ENCODE data around the gene PPTC7.

The PPTC7 gene

DNA sequence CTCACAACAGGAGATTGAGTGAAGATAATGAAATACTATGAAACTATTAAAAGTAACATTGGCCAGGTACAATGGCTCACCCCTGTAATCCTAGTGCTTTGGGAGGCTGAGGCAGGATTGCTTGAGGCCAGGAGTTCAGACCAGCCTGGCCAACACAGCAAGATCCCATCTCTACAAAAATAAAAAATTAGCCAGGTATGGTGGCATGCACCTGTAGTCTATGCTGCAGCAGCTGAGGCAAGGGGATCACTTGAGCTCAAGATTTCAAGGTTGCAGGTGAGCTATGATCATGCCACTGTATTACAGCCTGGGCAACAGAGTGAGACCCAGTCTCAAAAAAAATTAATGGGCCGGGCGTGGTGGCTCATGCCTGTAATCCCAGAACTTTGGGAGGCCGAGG lies 66.1 kb downstream of the PPTC7 start:
- TF ChIP-seq POLR2A (IDR thresholded peaks at IDR 0.05; ENCODE audit: low read depth, low read length) (no peak), TAF1 (IDR thresholded peaks at IDR 0.05; ENCODE audit: low read depth, low read length) (no peak), POLR2AphosphoS5 (IDR thresholded peaks at IDR 0.05; ENCODE audit: low read depth, low read length) (no peak), POU2F2 (IDR thresholded peaks at IDR 0.05; ENCODE audit: low read depth, low read length) (no peak), PAX5 (IDR thresholded peaks at IDR 0.05; ENCODE audit: insufficient read depth, low read length, severe bottlenecking) (no peak), SPI1 (IDR thresholded peaks at IDR 0.05; ENCODE audit: low read depth, low read length) (no peak)
- FAIRE-seq, result no peak
- DNase-seq (ENCODE audit: insufficient read length, low spot score), result no peak

DNA sequence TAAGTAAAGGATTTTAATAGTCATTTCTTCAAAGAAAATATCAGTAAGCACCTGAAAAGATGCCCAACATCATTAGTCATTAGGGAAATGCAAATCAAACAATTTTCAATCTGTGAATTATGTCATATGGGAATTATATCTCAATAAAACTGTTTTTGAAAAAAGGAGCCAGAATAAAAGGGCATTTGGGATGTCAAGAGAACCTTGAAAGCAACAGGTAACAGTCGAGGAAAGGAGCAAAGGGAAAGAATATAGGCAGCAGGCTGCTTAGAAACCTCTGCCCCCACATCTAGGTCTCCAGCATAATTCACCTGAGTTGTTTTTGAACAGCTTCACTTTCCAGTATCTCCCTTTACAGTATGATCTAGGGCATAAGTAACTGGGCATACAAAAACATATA lies 68.8 kb downstream of the PPTC7 start:
- no peak for FAIRE-seq
- no peak for TF ChIP-seq POU2F2 (IDR thresholded peaks at IDR 0.05; ENCODE audit: low read depth, low read length)
- no peak for TF ChIP-seq TAF1 (IDR thresholded peaks at IDR 0.05; ENCODE audit: low read depth, low read length)
- TF ChIP-seq PAX5 (IDR thresholded peaks at IDR 0.05; ENCODE audit: insufficient read depth, low read length, severe bottlenecking), result no peak
- TF ChIP-seq SPI1 (IDR thresholded peaks at IDR 0.05; ENCODE audit: low read depth, low read length), result no peak
- TF ChIP-seq POLR2AphosphoS5 (IDR thresholded peaks at IDR 0.05; ENCODE audit: low read depth, low read length), result no peak
- no peak for TF ChIP-seq POLR2A (IDR thresholded peaks at IDR 0.05; ENCODE audit: low read depth, low read length)
- DNase-seq (ENCODE audit: insufficient read length, low spot score), result no peak

DNA sequence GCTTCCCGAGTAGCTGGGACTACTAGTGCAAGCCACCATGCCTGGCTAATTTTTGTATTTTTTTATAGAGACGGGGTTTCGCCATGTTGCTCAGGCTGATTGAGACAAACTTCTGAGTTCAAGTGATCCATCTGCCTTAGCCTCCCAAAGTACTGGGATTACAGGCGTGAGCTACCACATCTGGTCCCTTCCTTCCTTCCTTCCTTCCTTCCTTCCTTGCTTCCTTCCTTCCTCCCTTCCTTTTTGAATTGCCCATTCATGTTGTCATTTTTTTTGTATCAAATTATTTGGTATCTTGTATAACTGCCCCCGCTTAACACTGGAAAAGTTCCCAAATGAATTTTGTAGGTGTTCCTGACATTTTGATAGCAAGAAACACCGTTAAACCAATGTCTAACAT lies 69.3 kb downstream of the PPTC7 start:
- no peak for DNase-seq (ENCODE audit: insufficient read length, low spot score)
- no peak for FAIRE-seq
- TF ChIP-seq TAF1 (IDR thresholded peaks at IDR 0.05; ENCODE audit: low read depth, low read length), result no peak
- TF ChIP-seq SPI1 (IDR thresholded peaks at IDR 0.05; ENCODE audit: low read depth, low read length), result no peak
- no peak for TF ChIP-seq POLR2AphosphoS5 (IDR thresholded peaks at IDR 0.05; ENCODE audit: low read depth, low read length)
- no peak for TF ChIP-seq POU2F2 (IDR thresholded peaks at IDR 0.05; ENCODE audit: low read depth, low read length)
- no peak for TF ChIP-seq PAX5 (IDR thresholded peaks at IDR 0.05; ENCODE audit: insufficient read depth, low read length, severe bottlenecking)
- TF ChIP-seq POLR2A (IDR thresholded peaks at IDR 0.05; ENCODE audit: low read depth, low read length), result no peak

DNA sequence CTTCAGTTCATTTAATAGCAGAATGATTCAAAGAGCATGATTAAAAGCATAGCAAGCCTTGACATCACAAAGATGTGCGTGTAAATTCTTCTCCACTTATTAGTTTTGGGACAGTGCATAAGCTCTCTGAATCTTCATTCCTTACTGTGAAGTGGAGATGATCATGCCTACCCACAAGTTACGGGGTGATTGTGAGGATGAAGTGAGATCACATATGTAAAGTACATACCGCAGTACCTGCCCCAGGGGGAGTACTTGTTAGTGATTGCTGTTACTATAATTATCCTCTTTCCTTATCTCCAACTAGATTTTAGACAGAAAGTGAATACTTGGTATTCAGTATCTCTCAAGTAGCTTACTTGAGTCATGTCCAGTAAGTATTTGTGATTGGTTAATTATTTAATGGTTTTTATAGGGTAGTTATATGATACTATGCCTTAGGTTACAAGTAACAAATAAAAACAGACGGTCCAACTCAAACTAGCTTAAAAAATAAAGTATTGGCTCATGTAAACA lies 75.0 kb downstream of the PPTC7 start:
- peak; percentile 80 for FAIRE-seq
- no peak for DNase-seq (ENCODE audit: insufficient read length, low spot score)
- TF ChIP-seq TAF1 (IDR thresholded peaks at IDR 0.05; ENCODE audit: low read depth, low read length), result no peak
- TF ChIP-seq PAX5 (IDR thresholded peaks at IDR 0.05; ENCODE audit: insufficient read depth, low read length, severe bottlenecking), result no peak
- no peak for TF ChIP-seq POLR2AphosphoS5 (IDR thresholded peaks at IDR 0.05; ENCODE audit: low read depth, low read length)
- no peak for TF ChIP-seq POLR2A (IDR thresholded peaks at IDR 0.05; ENCODE audit: low read depth, low read length)
- TF ChIP-seq POU2F2 (IDR thresholded peaks at IDR 0.05; ENCODE audit: low read depth, low read length), result no peak
- TF ChIP-seq SPI1 (IDR thresholded peaks at IDR 0.05; ENCODE audit: low read depth, low read length), result no peak

DNA sequence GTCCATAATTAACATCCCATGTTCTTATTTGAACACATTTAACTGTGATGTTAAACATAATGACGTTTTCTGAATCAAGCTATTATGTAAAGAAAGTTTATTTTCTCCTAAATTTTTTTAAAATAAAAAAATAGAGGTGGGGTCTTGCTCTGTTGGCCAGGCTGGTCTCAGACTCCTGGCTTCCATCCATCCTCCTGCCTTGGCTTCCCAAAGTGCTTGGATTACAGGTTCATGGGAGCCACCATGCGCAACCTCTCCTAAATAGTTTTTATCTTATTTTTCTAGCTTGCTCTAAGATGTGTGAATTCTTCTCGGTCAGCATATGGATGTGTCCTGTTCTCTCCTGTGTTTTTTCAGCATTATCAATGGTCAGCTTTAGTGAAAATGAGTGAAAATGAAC lies 77.8 kb downstream of the PPTC7 start:
- no peak for FAIRE-seq
- DNase-seq (ENCODE audit: insufficient read length, low spot score), result no peak

DNA sequence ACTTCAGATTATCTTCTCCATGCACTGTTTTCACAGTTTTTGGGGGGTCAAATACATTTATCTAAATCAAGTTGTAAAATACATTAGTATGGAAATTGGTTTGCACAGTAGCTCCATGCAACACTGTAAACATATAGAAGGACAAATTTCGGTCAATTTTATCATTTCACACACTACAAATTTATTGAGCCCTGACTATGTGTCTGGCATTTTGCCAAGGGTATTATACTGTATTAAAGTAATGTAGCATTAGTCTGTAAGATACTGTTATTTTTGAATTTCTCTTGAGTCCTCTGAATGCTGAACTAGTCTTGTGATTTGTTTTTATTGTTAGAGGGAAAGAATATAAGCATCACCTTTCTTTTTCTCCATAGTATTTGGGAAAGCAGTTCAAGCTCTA lies 79.7 kb downstream of the PPTC7 start:
- FAIRE-seq (no peak), DNase-seq (ENCODE audit: insufficient read length, low spot score) (no peak)

More for the DNA sequence above, 77.8 kb downstream of the PPTC7 start:
- TF ChIP-seq SPI1 (IDR thresholded peaks at IDR 0.05; ENCODE audit: low read depth, low read length) (no peak), POU2F2 (IDR thresholded peaks at IDR 0.05; ENCODE audit: low read depth, low read length) (no peak), TAF1 (IDR thresholded peaks at IDR 0.05; ENCODE audit: low read depth, low read length) (no peak), POLR2A (IDR thresholded peaks at IDR 0.05; ENCODE audit: low read depth, low read length) (no peak), PAX5 (IDR thresholded peaks at IDR 0.05; ENCODE audit: insufficient read depth, low read length, severe bottlenecking) (no peak), POLR2AphosphoS5 (IDR thresholded peaks at IDR 0.05; ENCODE audit: low read depth, low read length) (no peak)

DNA sequence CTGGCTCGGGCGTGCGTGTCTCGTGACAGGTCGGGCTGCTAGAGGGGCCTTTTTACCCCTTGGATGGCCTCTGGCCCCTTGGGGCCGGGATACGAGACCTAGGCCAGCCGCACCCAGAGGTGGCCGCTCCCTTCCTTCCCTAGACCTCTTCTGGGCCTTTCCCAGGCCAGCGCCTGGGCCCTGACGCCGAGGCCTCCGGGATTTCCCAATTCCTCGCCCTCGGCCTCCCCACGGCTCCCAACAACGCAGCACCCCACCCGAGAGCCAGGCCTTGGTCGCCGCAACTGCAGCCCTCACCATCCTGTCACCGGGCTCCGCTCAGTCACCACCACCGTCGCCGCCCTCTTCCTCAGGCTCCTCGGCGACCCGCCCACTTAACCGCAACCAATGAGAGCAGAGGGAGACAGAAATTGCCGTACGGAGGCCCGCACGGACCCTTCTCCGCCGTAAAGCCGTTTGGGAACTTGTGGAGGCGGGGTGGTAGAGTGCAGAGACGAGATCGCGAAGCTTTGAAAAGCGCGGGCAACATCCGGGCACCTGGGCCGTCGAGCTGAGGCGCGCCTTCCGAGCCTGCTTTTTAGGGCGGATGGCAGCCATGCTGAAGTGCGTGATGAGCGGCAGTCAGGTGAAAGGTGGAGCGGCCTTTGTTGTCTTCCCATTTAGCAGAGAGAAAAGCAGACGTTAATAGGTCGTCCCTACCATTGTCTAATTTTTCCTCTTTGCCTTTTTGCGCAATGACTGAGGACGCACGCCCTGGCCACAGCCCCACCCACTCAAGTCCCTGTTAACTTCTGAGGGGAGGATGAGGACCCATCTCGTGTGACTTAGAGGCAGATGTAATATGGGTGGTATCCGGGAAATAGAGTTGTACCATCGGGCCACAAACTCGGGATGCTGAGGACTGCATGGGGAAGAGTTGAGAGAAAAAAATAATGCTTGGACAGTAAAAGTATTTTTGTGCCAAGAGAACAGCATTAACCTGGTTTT lies 81.1 kb downstream of the PPTC7 start, which contains the start of the genes RAD9B and VPS29:
Gene RAD9B, plus strand, starts transcription at position 580 of the 987 bp plus-strand sequence. Its CDS starts 7 bp downstream, at position 587.
Gene VPS29, minus strand, starts transcription at position 360 of the 987 bp plus-strand sequence. Its CDS starts 60 bp downstream, at position 300.
- peak; percentile 96 for FAIRE-seq
- peak; percentile 81 for DNase-seq (ENCODE audit: insufficient read length, low spot score)
- no peak for TF ChIP-seq PAX5 (IDR thresholded peaks at IDR 0.05; ENCODE audit: insufficient read depth, low read length, severe bottlenecking)
- peak; percentile 89 for TF ChIP-seq TAF1 (IDR thresholded peaks at IDR 0.05; ENCODE audit: low read depth, low read length)
- TF ChIP-seq POU2F2 (IDR thresholded peaks at IDR 0.05; ENCODE audit: low read depth, low read length), result peak; percentile 78; the same call in 1 of the 2 replicates
- peak; percentile 96 for TF ChIP-seq POLR2A (IDR thresholded peaks at IDR 0.05; ENCODE audit: low read depth, low read length)
- TF ChIP-seq SPI1 (IDR thresholded peaks at IDR 0.05; ENCODE audit: low read depth, low read length), result 0 out of 2 replicates have a peak, but pooled peaks have one; percentile 8
- TF ChIP-seq POLR2AphosphoS5 (IDR thresholded peaks at IDR 0.05; ENCODE audit: low read depth, low read length), result peak; percentile 95

More for the DNA sequence above, 79.7 kb downstream of the PPTC7 start:
- no peak for TF ChIP-seq TAF1 (IDR thresholded peaks at IDR 0.05; ENCODE audit: low read depth, low read length)
- no peak for TF ChIP-seq SPI1 (IDR thresholded peaks at IDR 0.05; ENCODE audit: low read depth, low read length)
- TF ChIP-seq POLR2AphosphoS5 (IDR thresholded peaks at IDR 0.05; ENCODE audit: low read depth, low read length), result no peak
- no peak for TF ChIP-seq PAX5 (IDR thresholded peaks at IDR 0.05; ENCODE audit: insufficient read depth, low read length, severe bottlenecking)
- no peak for TF ChIP-seq POLR2A (IDR thresholded peaks at IDR 0.05; ENCODE audit: low read depth, low read length)
- no peak for TF ChIP-seq POU2F2 (IDR thresholded peaks at IDR 0.05; ENCODE audit: low read depth, low read length)

DNA sequence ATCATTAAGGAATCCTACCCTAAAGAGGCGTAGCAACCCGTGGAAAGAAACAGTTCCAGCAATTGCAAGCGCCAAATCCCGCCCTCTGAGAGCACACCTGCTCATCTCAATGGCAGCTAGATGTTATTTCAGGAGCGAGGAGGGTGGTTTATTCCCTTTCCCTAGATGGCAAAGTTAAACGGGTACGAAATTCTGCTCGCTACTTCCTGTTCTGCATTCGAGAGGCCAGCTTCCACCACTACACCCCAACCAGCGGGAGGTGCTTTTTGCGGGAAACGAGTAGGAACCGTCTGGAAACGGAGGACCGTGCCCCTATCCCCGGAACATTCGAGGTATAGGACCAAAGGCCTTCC lies 81.7 kb downstream of the PPTC7 start:
- peak; percentile 71 for FAIRE-seq
- DNase-seq (ENCODE audit: insufficient read length, low spot score), result peak; percentile 16
- no peak for TF ChIP-seq SPI1 (IDR thresholded peaks at IDR 0.05; ENCODE audit: low read depth, low read length)
- TF ChIP-seq POU2F2 (IDR thresholded peaks at IDR 0.05; ENCODE audit: low read depth, low read length), result peak; percentile 31; the same call in 1 of the 2 replicates
- TF ChIP-seq POLR2A (IDR thresholded peaks at IDR 0.05; ENCODE audit: low read depth, low read length), result peak; percentile 72; the same call in 1 of the 2 replicates
- no peak for TF ChIP-seq PAX5 (IDR thresholded peaks at IDR 0.05; ENCODE audit: insufficient read depth, low read length, severe bottlenecking)

All from GM12891 (cell line).